SK-N-SH (cell line): Measurements from ENCODE around the gene DHRS1. TPM values are rescaled to one million over a fixed set of nuclear protein-coding genes. Genes with fewer than 3 reads are reported as not detected.

Experiments
- CTCF ChIA-PET: fragments of 300-600, 350-600 bp; formaldehyde crosslinking; extraction: SDS; loops from one replicate; lab custom pipeline; 2021; lab: Yijun Ruan, JAX
- POLR2A ChIA-PET: fragments of 350-600 bp; sonication (Branson Sonifier 250); formaldehyde crosslinking; extraction: SDS; loops from one replicate; lab custom pipeline; 2020; ENCODE audit warnings: antibody characterized with exemption, inconsistent platforms; lab: Yijun Ruan, JAX
- DNase-seq: peaks from one replicate; pipeline ENCODE4 v3.0.0; 2012
- H2AFZ ChIP-seq: fragments of 200-600 bp; sonication (generic); 2 replicates; pipeline ENCODE4 v1.8.1; 2016; ENCODE audit warnings: antibody characterized with exemption, mild to moderate bottlenecking, low read depth
- H3F3A ChIP-seq: fragments of 200-600 bp; sonication (generic); replicated peaks from 2 replicates; pipeline ENCODE3; 2016; ENCODE audit warnings: antibody characterized with exemption, mild to moderate bottlenecking; ENCODE audit not compliant: insufficient read depth
- H3K27ac ChIP-seq, 2 experiments: fragments of 200-500 bp in 1 of 2; fragments of 200-600 bp in 1 of 2; sonication (Bioruptor generic) in 1 of 2; sonication (generic), shearing (Covaris generic) in 1 of 2; 2 replicates each; pipeline versions ENCODE4 v1.5.1 to v1.6.1; 2014 to 2016; ENCODE audit warnings: low read depth in 2 of 2, inconsistent platforms in 1 of 2, low read length in 1 of 2, mild to moderate bottlenecking in 1 of 2, mixed read lengths in 1 of 2
- H3K27me3 ChIP-seq: fragments of 200-600 bp; sonication (generic), shearing (Covaris generic); 2 replicates; pipeline ENCODE4 v1.6.1; 2016; ENCODE audit warnings: mixed run types; ENCODE audit not compliant: insufficient read depth
- H3K36me3 ChIP-seq, 2 experiments: fragments of 200-500 bp in 1 of 2; fragments of 200-600 bp in 1 of 2; sonication (Bioruptor generic) in 1 of 2; sonication (generic) in 1 of 2; replicated peaks in 1 of 2; 2 replicates each; pipeline versions ENCODE3 to v1.5.1; 2014 to 2016; ENCODE audit warnings: low read length in 1 of 2, mild to moderate bottlenecking in 1 of 2; ENCODE audit not compliant: insufficient read depth in 2 of 2, control insufficient read depth in 1 of 2
- H3K4me1 ChIP-seq, 2 experiments: fragments of 200-500 bp in 1 of 2; fragments of 200-600 bp in 1 of 2; sonication (Bioruptor generic) in 1 of 2; sonication (generic), shearing (Covaris generic) in 1 of 2; 2 replicates each; pipeline versions ENCODE4 v1.5.1 to v1.6.1; 2014 to 2016; ENCODE audit warnings: low read depth in 1 of 2, low read length in 1 of 2, mixed run types in 1 of 2; ENCODE audit not compliant: insufficient read depth in 2 of 2, control insufficient read depth in 1 of 2
- H3K4me2 ChIP-seq: fragments of 200-600 bp; sonication (generic), shearing (Covaris generic); 2 replicates; pipeline ENCODE4 v1.6.1; 2017; ENCODE audit warnings: mixed run types
- H3K4me3 ChIP-seq, 2 experiments: fragments of 200-500 bp in 1 of 2; fragments of 200-600 bp in 1 of 2; sonication (Bioruptor generic) in 1 of 2; sonication (generic), shearing (Covaris generic) in 1 of 2; 2 replicates each; pipeline versions ENCODE4 v1.5.1 to v1.8.1; 2014 to 2016; ENCODE audit warnings: low read depth in 2 of 2, inconsistent platforms in 1 of 2, low read length in 1 of 2, mild to moderate bottlenecking in 1 of 2, mixed read lengths in 1 of 2, moderate library complexity in 1 of 2
- H3K79me2 ChIP-seq: fragments of 200-600 bp; sonication (generic); 2 replicates; pipeline ENCODE4 v1.8.1; 2017; ENCODE audit warnings: mild to moderate bottlenecking; ENCODE audit not compliant: insufficient read depth
- H3K9ac ChIP-seq: fragments of 200-600 bp; sonication (generic); 2 replicates; pipeline ENCODE4 v1.6.1; 2017; ENCODE audit warnings: mixed run types
- H3K9me2 ChIP-seq: fragments of 200-600 bp; sonication (generic); 2 replicates; pipeline ENCODE4 v1.6.1; 2017; ENCODE audit warnings: mixed run types
- H3K9me3 ChIP-seq: fragments of 200-600 bp; sonication (generic); 2 replicates; pipeline ENCODE4 v1.6.1; 2017; ENCODE audit warnings: mixed run types, mild to moderate bottlenecking, moderate library complexity
- H4K20me1 ChIP-seq: fragments of 200-600 bp; sonication (generic); 2 replicates; pipeline ENCODE4 v1.6.1; 2017; ENCODE audit warnings: mild to moderate bottlenecking, mixed run types; ENCODE audit not compliant: insufficient read depth
- ELF1 ChIP-seq: IDR thresholded peaks from 2 replicates; pipeline ENCODE4 v1.4.0; 2012
- EP300 ChIP-seq, 2 experiments: IDR thresholded peaks; 2 replicates each; pipeline versions ENCODE4 v1.4.0 to v1.6.1; 2012; ENCODE audit warnings: borderline replicate concordance in 1 of 2, low read depth in 1 of 2, low read length in 1 of 2
- EZH2phosphoT487 ChIP-seq: fragments of 200-600 bp; sonication (generic); IDR thresholded peaks from 2 replicates; pipeline ENCODE4 v1.6.1; 2017; ENCODE audit warnings: low read depth, mixed run types, mild to moderate bottlenecking, antibody characterized with exemption, moderate library complexity, borderline replicate concordance
- FOSL2 ChIP-seq: IDR thresholded peaks from 2 replicates; pipeline ENCODE4 v1.4.0; 2012; ENCODE audit warnings: low read depth, mild to moderate bottlenecking, moderate library complexity, borderline replicate concordance
- FOXJ3 ChIP-seq: sonication (generic); formaldehyde crosslinking; IDR thresholded peaks from 2 replicates; pipeline ENCODE4 v1.5.1; 2020; ENCODE audit warnings: mild to moderate bottlenecking, missing genetic modification reagents
- GABPA ChIP-seq: IDR thresholded peaks from 2 replicates; pipeline ENCODE4 v1.4.0; 2012; ENCODE audit warnings: low read depth, mild to moderate bottlenecking
- IRF3 ChIP-seq: fragments of 150-350 bp; IDR thresholded peaks from 2 replicates; pipeline ENCODE4 v1.6.1; 2016; ENCODE audit warnings: mild to moderate bottlenecking, low read depth, low read length
- JUND ChIP-seq: IDR thresholded peaks from 2 replicates; pipeline ENCODE4 v1.4.0; 2012
- MAX ChIP-seq: IDR thresholded peaks from 2 replicates; pipeline ENCODE4 v1.4.0; 2012; ENCODE audit warnings: low read depth
- MEF2A ChIP-seq: IDR thresholded peaks from 2 replicates; pipeline ENCODE4 v1.4.0; 2012; ENCODE audit warnings: low read depth, borderline replicate concordance
- NRF1 ChIP-seq: IDR thresholded peaks from 2 replicates; pipeline ENCODE4 v1.6.1; 2012; ENCODE audit warnings: low read depth, mild to moderate bottlenecking, low read length
- RAD21 ChIP-seq: IDR thresholded peaks from 2 replicates; pipeline ENCODE4 v1.6.1; 2012; ENCODE audit warnings: mild to moderate bottlenecking, low read length
- RCOR1 ChIP-seq: fragments of 150-350 bp; IDR thresholded peaks from 2 replicates; pipeline ENCODE4 v1.6.1; 2017; ENCODE audit warnings: antibody characterized with exemption, low read length
- REST ChIP-seq: IDR thresholded peaks from 2 replicates; pipeline ENCODE4 v1.6.1; 2012; ENCODE audit warnings: mild to moderate bottlenecking, low read depth, low read length, moderate library complexity
- RFX5 ChIP-seq: IDR thresholded peaks from 2 replicates; pipeline ENCODE4 v1.6.1; 2012; ENCODE audit warnings: mild to moderate bottlenecking, improper control_type of control experiment, low read length
- RXRA ChIP-seq: IDR thresholded peaks from 2 replicates; pipeline ENCODE4 v1.4.0; 2012; ENCODE audit warnings: low read depth, mild to moderate bottlenecking, borderline replicate concordance
- SIN3A ChIP-seq: IDR thresholded peaks from 2 replicates; pipeline ENCODE4 v1.6.1; 2012; ENCODE audit warnings: low read depth, mild to moderate bottlenecking, low read length, moderate library complexity, borderline replicate concordance
- SMC3 ChIP-seq: IDR thresholded peaks from 2 replicates; pipeline ENCODE4 v1.6.1; 2012; ENCODE audit warnings: low read depth, low read length, improper control_type of control experiment
- TAF1 ChIP-seq: IDR thresholded peaks from 2 replicates; pipeline ENCODE4 v1.6.1; 2012; ENCODE audit warnings: low read depth, mild to moderate bottlenecking, low read length, moderate library complexity, borderline replicate concordance
- TCF12 ChIP-seq: IDR thresholded peaks from 2 replicates; pipeline ENCODE4 v1.4.0; 2012
- USF1 ChIP-seq: IDR thresholded peaks from 2 replicates; pipeline ENCODE4 v1.4.0; 2012; ENCODE audit warnings: low read depth, borderline replicate concordance
- USF2 ChIP-seq: fragments of 150-350 bp; IDR thresholded peaks from 2 replicates; pipeline ENCODE4 v1.6.1; 2017; ENCODE audit warnings: antibody characterized with exemption, low read length, low read depth, borderline replicate concordance
- WGBS: methylation state at CpG from one replicate; pipeline ENCODE4 v1.1.6; 2017; ENCODE audit warnings: low lambda C conversion rate; 5-methylcytosine and 5-hydroxymethylcytosine counted together
- polyA plus RNA-seq, 3 experiments: library from polyadenylated mRNA; depleted of rRNA; stranded (reverse); fragments of >200 nt; gene quantifications; 2 replicates each; pipeline ENCODE4 v1.2.3, GENCODE V29; 2012
- TF ChIP-seq, protein P1 (sequence below): fragments of 200-600 bp; sonication (generic); IDR thresholded peaks from 2 replicates; pipeline ENCODE4 v1.6.1; 2017; ENCODE audit warnings: antibody characterized with exemption, mild to moderate bottlenecking, moderate library complexity

The DHRS1 gene
- polyA plus RNA-seq, 1 of the 3 experiments (the other 2 are of a cell fraction), result 65.4 TPM

- TF ChIP-seq TCF12 (no peak), EZH2phosphoT487 (no peak), EP300 (IDR thresholded peaks at IDR 0.05; ENCODE audit: borderline replicate concordance in 1 of 2, low read depth in 1 of 2, low read length in 1 of 2) (no peak), NRF1 (no peak), USF1 (no peak), RAD21 (no peak), JUND (no peak)
These were observed 40.9 kb downstream of the DHRS1 start (continued) for GRCh38 chr14:24258548-24259265.

DNA sequence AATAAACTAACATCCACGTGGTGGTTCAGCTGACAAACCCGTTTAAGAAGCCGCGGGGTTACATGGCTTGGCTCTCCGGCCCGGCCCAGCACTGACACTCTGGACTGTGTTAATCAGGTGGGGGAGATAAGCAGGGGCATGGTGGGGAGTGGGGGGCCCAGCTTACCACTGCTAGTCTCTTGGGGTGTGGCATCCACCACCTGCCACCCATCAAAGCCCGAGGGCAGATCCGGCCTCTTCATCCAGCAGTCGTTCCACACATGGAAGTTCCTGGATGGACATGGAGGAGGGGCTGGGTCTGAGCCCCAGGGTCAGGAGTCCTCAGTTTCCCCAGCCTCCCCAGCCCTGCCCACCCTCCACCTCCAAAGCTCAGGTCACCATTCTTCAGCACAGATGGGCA, 41.5 kb downstream of the DHRS1 start:
- H3K9ac ChIP-seq, result no peak overlapping the region
- H3K4me3 ChIP-seq, result no peak overlapping the region
- DNase-seq, result no peak
- H3K4me1 ChIP-seq, result peaks cover 0 to 3% of the 10 kb centered on the region in 2 experiments; a peak in 1 of 4 replicates
- H3K36me3 ChIP-seq, result peaks cover 0 to 3% of the 10 kb centered on the region in 2 experiments
- POLR2A ChIA-PET, result no interaction called here
- no peaks in the 10 kb centered on the region for H3K79me2 ChIP-seq
- H3K27me3 ChIP-seq, result no peaks in the 10 kb centered on the region
- no peak overlapping the region for H3K4me2 ChIP-seq
- H3K9me3 ChIP-seq, result no peaks in the 10 kb centered on the region
- H2AFZ ChIP-seq, result no peak overlapping the region
- H3K9me2 ChIP-seq, result no peaks in the 10 kb centered on the region
- CTCF ChIA-PET, result interaction anchor here (1.0 to 4.0 kb wide), 5 partner anchors 16 to 75 kb away, joined by 3 to 15 read pairs (median 6); partner anchors contain the start of genes CIDEB, MDP1 and TINF2
- H3K27ac ChIP-seq, result no peak overlapping the region
- peaks cover 5% of the 10 kb centered on the region for H3F3A ChIP-seq
- 84% methylated on average over 6 of the region's 9 CpGs for WGBS
- H4K20me1 ChIP-seq, result no peaks in the 10 kb centered on the region
- TF ChIP-seq SIN3A (no peak), REST (no peak), JUND (no peak), RXRA (no peak), TCF12 (no peak), RAD21 (no peak), RFX5 (no peak), MEF2A (no peak), GABPA (no peak), SMC3 (no peak), FOSL2 (no peak), IRF3 (no peak), MAX (no peak), ELF1 (no peak), TAF1 (no peak), RCOR1 (no peak), FOXJ3 (CRISPR knock-in tag) (no peak), USF2 (no peak)
- TF ChIP-seq, protein P1, sequence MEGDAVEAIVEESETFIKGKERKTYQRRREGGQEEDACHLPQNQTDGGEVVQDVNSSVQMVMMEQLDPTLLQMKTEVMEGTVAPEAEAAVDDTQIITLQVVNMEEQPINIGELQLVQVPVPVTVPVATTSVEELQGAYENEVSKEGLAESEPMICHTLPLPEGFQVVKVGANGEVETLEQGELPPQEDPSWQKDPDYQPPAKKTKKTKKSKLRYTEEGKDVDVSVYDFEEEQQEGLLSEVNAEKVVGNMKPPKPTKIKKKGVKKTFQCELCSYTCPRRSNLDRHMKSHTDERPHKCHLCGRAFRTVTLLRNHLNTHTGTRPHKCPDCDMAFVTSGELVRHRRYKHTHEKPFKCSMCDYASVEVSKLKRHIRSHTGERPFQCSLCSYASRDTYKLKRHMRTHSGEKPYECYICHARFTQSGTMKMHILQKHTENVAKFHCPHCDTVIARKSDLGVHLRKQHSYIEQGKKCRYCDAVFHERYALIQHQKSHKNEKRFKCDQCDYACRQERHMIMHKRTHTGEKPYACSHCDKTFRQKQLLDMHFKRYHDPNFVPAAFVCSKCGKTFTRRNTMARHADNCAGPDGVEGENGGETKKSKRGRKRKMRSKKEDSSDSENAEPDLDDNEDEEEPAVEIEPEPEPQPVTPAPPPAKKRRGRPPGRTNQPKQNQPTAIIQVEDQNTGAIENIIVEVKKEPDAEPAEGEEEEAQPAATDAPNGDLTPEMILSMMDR, result no peak
